Osteoblast (primary cell): Measurements from ENCODE around the gene RBM38. TPM values are rescaled to one million over a fixed set of nuclear protein-coding genes. Genes with fewer than 3 reads are reported as not detected.

Experiments used
- DNase-seq: peaks from one replicate; pipeline ENCODE4 v3.0.0; 2011; ENCODE audit warnings: low spot score, mixed read lengths; ENCODE audit not compliant: insufficient read length; ENCODE audit errors: missing footprints
- H2AFZ ChIP-seq: 2 replicates; pipeline ENCODE4 v1.6.0; 2011; ENCODE audit warnings: mild to moderate bottlenecking, low read length
- H3K27ac ChIP-seq: 2 replicates; pipeline ENCODE4 v1.5.1; 2011; ENCODE audit warnings: mild to moderate bottlenecking, low read depth, low read length, moderate library complexity
- H3K27me3 ChIP-seq: 2 replicates; pipeline ENCODE4 v1.6.0; 2012; ENCODE audit warnings: mild to moderate bottlenecking, control low read depth, inconsistent platforms, low read length, moderate library complexity; ENCODE audit not compliant: insufficient read depth
- H3K36me3 ChIP-seq: 2 replicates; pipeline ENCODE4 v1.5.1; 2011; ENCODE audit warnings: mild to moderate bottlenecking, low read length, control low read depth, moderate library complexity; ENCODE audit not compliant: insufficient read depth
- H3K4me1 ChIP-seq: 2 replicates; pipeline ENCODE4 v1.5.1; 2011; ENCODE audit warnings: mild to moderate bottlenecking, low read length, control low read depth, moderate library complexity; ENCODE audit not compliant: insufficient read depth
- H3K4me2 ChIP-seq: 2 replicates; pipeline ENCODE4 v1.6.0; 2011; ENCODE audit warnings: mild to moderate bottlenecking, low read length; ENCODE audit not compliant: insufficient read depth
- H3K4me3 ChIP-seq: fragments of 200-600 bp; sonication (generic); 3 replicates; pipeline ENCODE4 v1.5.1; 2012; ENCODE audit warnings: mild to moderate bottlenecking, low read length, inconsistent platforms; ENCODE audit not compliant: insufficient read depth
- H3K79me2 ChIP-seq: 2 replicates; pipeline ENCODE4 v1.6.0; 2012; ENCODE audit warnings: mild to moderate bottlenecking, low read length, control low read depth, inconsistent platforms; ENCODE audit not compliant: insufficient read depth
- H3K9me3 ChIP-seq: 2 replicates; pipeline ENCODE4 v1.5.1; 2011; ENCODE audit warnings: low read depth, low read length, control low read depth
- H4K20me1 ChIP-seq: 2 replicates; pipeline ENCODE4 v1.6.0; 2012; ENCODE audit warnings: mild to moderate bottlenecking, low read length, control low read depth; ENCODE audit not compliant: insufficient read depth
- total RNA-seq: library from RNA; depleted of rRNA; stranded (reverse); fragments of >200 nt; gene quantifications from 2 replicates; pipeline ENCODE4 v1.2.3, GENCODE V29; 2012
- TF ChIP-seq, protein P1 (sequence below): IDR thresholded peaks from 2 replicates; pipeline ENCODE4 v1.5.1; 2011; ENCODE audit warnings: mild to moderate bottlenecking, low read depth, low read length, moderate library complexity; ENCODE audit errors: extremely low read depth

RBM38 gene
- total RNA-seq, 1 donor: 2.9 TPM

DNA sequence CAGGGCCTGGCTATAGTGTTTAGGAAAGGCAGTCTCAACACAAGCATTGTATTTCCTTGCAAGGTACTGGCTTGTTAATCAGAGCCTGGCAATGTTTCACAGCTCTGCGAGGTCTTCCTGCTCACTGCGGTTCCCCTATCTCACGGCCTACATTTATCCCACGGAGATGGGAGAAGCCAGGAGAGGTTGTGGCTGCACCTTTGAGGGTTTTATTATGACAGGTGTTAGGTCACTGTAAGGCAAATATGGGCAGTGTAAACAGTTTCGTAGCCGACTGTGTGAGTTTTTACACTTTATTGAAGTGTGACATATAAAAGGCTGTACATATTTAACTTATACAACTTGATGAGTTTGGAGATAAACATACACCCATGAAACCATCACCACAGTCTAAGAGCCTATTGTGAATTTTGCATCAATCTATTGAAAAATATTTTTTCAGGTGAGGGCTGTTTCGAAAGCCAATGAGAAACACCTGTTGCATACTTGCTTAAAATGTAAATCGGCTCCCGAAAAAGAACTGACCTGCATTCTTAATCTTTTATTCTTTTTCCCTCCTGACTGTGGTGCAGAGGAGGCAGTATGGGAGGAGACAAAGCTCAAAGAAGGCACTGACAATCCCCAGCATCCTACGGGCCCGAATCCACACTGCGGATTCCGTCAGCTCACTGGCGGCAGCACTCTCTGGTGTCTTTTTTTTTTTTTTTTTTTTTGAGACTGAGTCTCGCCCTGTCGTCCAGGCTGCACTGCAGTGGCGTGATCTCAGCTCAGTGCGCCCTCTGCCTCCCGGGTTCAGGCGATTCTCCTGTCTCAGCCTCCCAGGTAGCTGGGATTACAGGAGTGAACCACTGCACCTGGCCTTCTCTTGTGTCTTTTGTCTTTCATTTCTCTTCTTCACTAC, 7.5 kb upstream of the RBM38 start:
- H3K4me1 ChIP-seq: no peaks in the 10 kb centered on the region
- no peak overlapping the region for H3K27ac ChIP-seq
- no peak overlapping the region for H3K4me2 ChIP-seq
- no peaks in the 10 kb centered on the region for H3K27me3 ChIP-seq
- peaks cover 8% of the 10 kb centered on the region for H3K36me3 ChIP-seq
- H3K79me2 ChIP-seq: no peaks in the 10 kb centered on the region
- no peaks in the 10 kb centered on the region for H3K9me3 ChIP-seq
- no peak overlapping the region for H3K4me3 ChIP-seq
- H4K20me1 ChIP-seq: no peaks in the 10 kb centered on the region
- TF ChIP-seq, protein P1, sequence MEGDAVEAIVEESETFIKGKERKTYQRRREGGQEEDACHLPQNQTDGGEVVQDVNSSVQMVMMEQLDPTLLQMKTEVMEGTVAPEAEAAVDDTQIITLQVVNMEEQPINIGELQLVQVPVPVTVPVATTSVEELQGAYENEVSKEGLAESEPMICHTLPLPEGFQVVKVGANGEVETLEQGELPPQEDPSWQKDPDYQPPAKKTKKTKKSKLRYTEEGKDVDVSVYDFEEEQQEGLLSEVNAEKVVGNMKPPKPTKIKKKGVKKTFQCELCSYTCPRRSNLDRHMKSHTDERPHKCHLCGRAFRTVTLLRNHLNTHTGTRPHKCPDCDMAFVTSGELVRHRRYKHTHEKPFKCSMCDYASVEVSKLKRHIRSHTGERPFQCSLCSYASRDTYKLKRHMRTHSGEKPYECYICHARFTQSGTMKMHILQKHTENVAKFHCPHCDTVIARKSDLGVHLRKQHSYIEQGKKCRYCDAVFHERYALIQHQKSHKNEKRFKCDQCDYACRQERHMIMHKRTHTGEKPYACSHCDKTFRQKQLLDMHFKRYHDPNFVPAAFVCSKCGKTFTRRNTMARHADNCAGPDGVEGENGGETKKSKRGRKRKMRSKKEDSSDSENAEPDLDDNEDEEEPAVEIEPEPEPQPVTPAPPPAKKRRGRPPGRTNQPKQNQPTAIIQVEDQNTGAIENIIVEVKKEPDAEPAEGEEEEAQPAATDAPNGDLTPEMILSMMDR: no peak
- no peak overlapping the region for H2AFZ ChIP-seq
- DNase-seq: no peak

- TF ChIP-seq, protein P1: no peak
- H2AFZ ChIP-seq: no peak overlapping the region
- no peak overlapping the region for H3K4me3 ChIP-seq
- DNase-seq: no peak
- no peaks in the 10 kb centered on the region for H3K4me1 ChIP-seq
- peaks cover 4% of the 10 kb centered on the region for H3K36me3 ChIP-seq
- no peak overlapping the region for H3K27ac ChIP-seq
- no peaks in the 10 kb centered on the region for H3K79me2 ChIP-seq
- H3K9me3 ChIP-seq: no peaks in the 10 kb centered on the region
- H4K20me1 ChIP-seq: no peaks in the 10 kb centered on the region
- H3K4me2 ChIP-seq: no peak overlapping the region
- no peaks in the 10 kb centered on the region for H3K27me3 ChIP-seq
These were observed 6.7 kb upstream of the RBM38 start for GRCh38 chr20:57384486-57384885.

- no peak overlapping the region for H2AFZ ChIP-seq
- DNase-seq: no peak
- H3K4me3 ChIP-seq: no peak overlapping the region
- no peak overlapping the region for H3K4me2 ChIP-seq
- TF ChIP-seq, protein P1: no peak
- no peaks in the 10 kb centered on the region for H3K79me2 ChIP-seq
- H3K9me3 ChIP-seq: no peaks in the 10 kb centered on the region
- H3K27ac ChIP-seq: no peak overlapping the region
- no peaks in the 10 kb centered on the region for H3K4me1 ChIP-seq
- H3K27me3 ChIP-seq: no peaks in the 10 kb centered on the region
- no peaks in the 10 kb centered on the region for H4K20me1 ChIP-seq
- peaks cover 4% of the 10 kb centered on the region for H3K36me3 ChIP-seq
These were observed 6.0 kb upstream of the RBM38 start for GRCh38 chr20:57384953-57385761.

GRCh38 chr20:57385940-57386339, 5.3 kb upstream of the RBM38 start:
- Histone ChIP-seq H4K20me1 (no peaks in the 10 kb centered on the region), H2AFZ (no peak overlapping the region), H3K4me2 (no peak overlapping the region), H3K27ac (no peak overlapping the region), H3K79me2 (no peaks in the 10 kb centered on the region), H3K4me3 (no peak overlapping the region), H3K9me3 (no peaks in the 10 kb centered on the region), H3K4me1 (no peaks in the 10 kb centered on the region), H3K36me3 (peaks cover under 1% of the 10 kb centered on the region), H3K27me3 (no peaks in the 10 kb centered on the region)
- TF ChIP-seq, protein P1: no peak
- no peak for DNase-seq
